Spleen (tissue), 7 donors: ENCODE results near the gene NUDT8.

Experiments used
- POLR2A ChIP-seq, 3 donors: fragments of 450-650 bp; IDR thresholded peaks; one replicate each; pipeline ENCODE4 v1.5.1; 2017; ENCODE audit warnings: antibody characterized with exemption in 3 of 3, mild to moderate bottlenecking in 1 of 3
- TF ChIP-seq, protein P1 (sequence below), 11 experiments: fragments of 200-600 bp in 7 of 11; fragments of 450-650 bp in 4 of 11; sonication (generic) in 4 of 11; IDR thresholded peaks in 8 of 11; conservative IDR thresholded peaks in 3 of 11; 1 replicate in 7 of 11; 2 replicates in 4 of 11; pipeline versions ENCODE4 v1.4.0 to v1.8.0; 2016 to 2021; ENCODE audit warnings: antibody characterized with exemption in 11 of 11, inconsistent platforms in 4 of 11, mild to moderate bottlenecking in 1 of 11
- donor health status: DM: no; HTN: no; CAD: no; lungs with moderate emphysema.
- donor health status: DM: no; HTN: no; CAD: no.
- donor health status: DM: no; HTN: no; CAD: no.

DNA sequence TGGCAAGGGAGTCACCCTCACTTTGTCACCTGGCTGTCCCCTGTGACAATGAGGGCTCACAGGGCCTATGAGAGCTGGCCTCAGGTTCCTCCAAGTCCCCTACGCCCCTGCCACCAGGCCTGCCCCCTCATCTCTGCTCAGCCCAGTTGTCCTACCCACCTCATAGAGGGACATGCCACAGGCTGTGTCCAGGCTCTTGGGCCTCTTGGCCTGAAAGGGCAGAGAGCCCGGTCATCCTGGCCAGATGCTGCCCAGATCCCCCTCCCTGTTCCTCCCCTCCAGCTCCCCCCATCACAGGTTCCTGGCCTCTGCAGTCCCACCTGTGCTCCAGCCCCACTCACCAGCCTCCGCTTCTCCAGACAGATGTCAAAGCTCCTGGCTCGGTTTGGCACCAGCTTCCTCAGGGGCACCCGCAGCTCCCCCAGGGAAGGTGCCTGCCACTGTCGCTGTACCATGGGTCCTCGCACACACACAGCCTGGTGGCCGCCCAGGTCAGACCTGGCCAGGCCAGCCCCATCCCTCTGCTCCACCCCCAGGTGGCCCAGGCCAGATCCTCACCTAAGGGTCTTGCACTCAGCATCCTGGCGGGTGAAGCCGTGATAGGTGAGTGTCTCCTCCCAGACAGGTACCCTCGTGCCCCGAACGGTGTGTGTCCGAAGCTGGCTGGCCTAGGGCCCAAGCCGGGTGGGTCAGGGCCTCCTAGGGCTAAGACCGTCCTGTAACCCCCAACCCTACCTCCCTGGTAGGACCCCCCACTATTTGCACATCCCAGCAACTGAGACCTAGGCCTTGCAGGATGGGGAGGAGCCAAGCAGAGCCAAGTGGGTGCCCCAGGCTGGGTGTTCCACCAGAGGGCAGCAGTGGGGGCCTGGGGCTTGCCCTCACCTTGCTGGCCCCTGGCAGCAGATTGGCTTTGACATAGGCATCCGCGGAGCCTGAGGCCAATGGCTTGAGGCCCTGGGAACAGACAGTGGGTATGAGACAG, 14.7 kb downstream of the NUDT8 start:
- TF ChIP-seq POLR2A (IDR thresholded peaks at IDR 0.05), result no peak
- TF ChIP-seq, protein P1, sequence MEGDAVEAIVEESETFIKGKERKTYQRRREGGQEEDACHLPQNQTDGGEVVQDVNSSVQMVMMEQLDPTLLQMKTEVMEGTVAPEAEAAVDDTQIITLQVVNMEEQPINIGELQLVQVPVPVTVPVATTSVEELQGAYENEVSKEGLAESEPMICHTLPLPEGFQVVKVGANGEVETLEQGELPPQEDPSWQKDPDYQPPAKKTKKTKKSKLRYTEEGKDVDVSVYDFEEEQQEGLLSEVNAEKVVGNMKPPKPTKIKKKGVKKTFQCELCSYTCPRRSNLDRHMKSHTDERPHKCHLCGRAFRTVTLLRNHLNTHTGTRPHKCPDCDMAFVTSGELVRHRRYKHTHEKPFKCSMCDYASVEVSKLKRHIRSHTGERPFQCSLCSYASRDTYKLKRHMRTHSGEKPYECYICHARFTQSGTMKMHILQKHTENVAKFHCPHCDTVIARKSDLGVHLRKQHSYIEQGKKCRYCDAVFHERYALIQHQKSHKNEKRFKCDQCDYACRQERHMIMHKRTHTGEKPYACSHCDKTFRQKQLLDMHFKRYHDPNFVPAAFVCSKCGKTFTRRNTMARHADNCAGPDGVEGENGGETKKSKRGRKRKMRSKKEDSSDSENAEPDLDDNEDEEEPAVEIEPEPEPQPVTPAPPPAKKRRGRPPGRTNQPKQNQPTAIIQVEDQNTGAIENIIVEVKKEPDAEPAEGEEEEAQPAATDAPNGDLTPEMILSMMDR (IDR thresholded peaks at IDR 0.05 in 8 of 11, conservative IDR thresholded peaks at IDR 0.05 in 3 of 11), result peak in 9 of 11 experiments; percentile 14 to 70 (median 37)
